ENCODE data around the gene UBE2J2. TPM values are rescaled to one million over a fixed set of nuclear protein-coding genes. Genes with fewer than 3 reads are reported as not detected.

UBE2J2 gene
- total RNA-seq, 1 donor from 2014 or later: 71.9 TPM

GRCh38 chr1:1256956-1257871 lies 16.4 kb downstream of the UBE2J2 start:
- Mint-ChIP-seq H3K27ac (ENCODE audit: unreplicated experiment) (no peak overlapping the region), H3K4me3 (ENCODE audit: unreplicated experiment) (no peak overlapping the region), H3K36me3 (ENCODE audit: low read depth, unreplicated experiment) (peaks cover 51% of the 10 kb centered on the region), H3K27me3 (ENCODE audit: unreplicated experiment) (peaks cover 14% of the 10 kb centered on the region), H3K4me1 (ENCODE audit: unreplicated experiment) (peaks cover 5% of the 10 kb centered on the region), H3K9me3 (ENCODE audit: unreplicated experiment) (no peaks in the 10 kb centered on the region)
- no peak for TF ChIP-seq CTCF (IDR thresholded peaks at IDR 0.05; ENCODE audit: unreplicated experiment)
- no peak for DNase-seq (ENCODE audit: low spot score)

GRCh38 chr1:1255611-1256010 lies 18.0 kb downstream of the UBE2J2 start:
- peaks cover 44% of the 10 kb centered on the region for H3K36me3 Mint-ChIP-seq (ENCODE audit: low read depth, unreplicated experiment)

DNA sequence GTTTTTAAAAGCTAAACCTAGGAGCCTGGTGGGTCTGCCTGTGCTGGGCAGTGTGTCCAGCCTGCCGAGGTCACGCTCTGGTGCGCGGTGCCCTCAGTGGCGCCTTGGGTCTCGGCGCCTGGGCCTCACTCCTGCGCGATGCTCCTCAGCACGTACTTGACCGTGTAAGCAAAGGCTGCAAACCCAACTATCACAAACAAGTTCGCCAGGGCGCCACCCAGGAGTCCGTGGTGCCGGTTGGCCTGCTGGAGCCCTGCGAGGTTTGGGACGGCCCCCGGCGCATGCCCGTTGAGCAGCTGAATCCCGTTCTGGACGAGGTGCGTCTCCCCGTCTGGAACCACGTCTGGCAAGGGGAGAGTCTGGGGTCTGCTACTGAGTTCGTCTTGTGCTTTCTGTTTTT lies 18.6 kb downstream of the UBE2J2 start:
- no peak for TF ChIP-seq CTCF (IDR thresholded peaks at IDR 0.05; ENCODE audit: unreplicated experiment)
- Mint-ChIP-seq H3K9me3 (ENCODE audit: unreplicated experiment) (no peaks in the 10 kb centered on the region), H3K4me3 (ENCODE audit: unreplicated experiment) (no peak overlapping the region), H3K4me1 (ENCODE audit: unreplicated experiment) (no peaks in the 10 kb centered on the region), H3K27ac (ENCODE audit: unreplicated experiment) (no peak overlapping the region), H3K36me3 (ENCODE audit: low read depth, unreplicated experiment) (peaks cover 41% of the 10 kb centered on the region), H3K27me3 (ENCODE audit: unreplicated experiment) (peaks cover 15% of the 10 kb centered on the region)
- no peak for DNase-seq (ENCODE audit: low spot score)

More at GRCh38 chr1:1255611-1256010, 18.0 kb downstream of the UBE2J2 start:
- no peak overlapping the region for H3K27ac Mint-ChIP-seq (ENCODE audit: unreplicated experiment)
- peaks cover 15% of the 10 kb centered on the region for H3K27me3 Mint-ChIP-seq (ENCODE audit: unreplicated experiment)
- no peak for TF ChIP-seq CTCF (IDR thresholded peaks at IDR 0.05; ENCODE audit: unreplicated experiment)
- H3K9me3 Mint-ChIP-seq (ENCODE audit: unreplicated experiment): no peaks in the 10 kb centered on the region
- DNase-seq (ENCODE audit: low spot score): no peak
- no peak overlapping the region for H3K4me3 Mint-ChIP-seq (ENCODE audit: unreplicated experiment)
- H3K4me1 Mint-ChIP-seq (ENCODE audit: unreplicated experiment): no peaks in the 10 kb centered on the region

DNA sequence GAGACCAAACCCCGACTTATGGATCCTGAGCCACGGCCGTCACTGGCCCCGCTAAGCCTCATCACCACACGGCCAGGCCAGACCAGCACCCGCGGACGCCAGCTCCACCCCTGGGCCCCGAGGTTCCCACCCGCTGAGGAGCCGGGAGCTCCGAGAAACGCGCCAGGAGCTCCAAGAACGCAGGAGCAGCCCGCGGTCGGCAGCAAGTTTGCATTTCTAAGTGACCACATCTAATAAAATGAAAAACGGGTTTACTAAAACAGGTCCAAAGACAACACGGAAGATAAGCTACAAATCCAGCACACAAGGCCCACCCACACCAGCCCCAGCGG lies 19.0 kb downstream of the UBE2J2 start:
- no peaks in the 10 kb centered on the region for H3K4me1 Mint-ChIP-seq (ENCODE audit: unreplicated experiment)
- H3K27ac Mint-ChIP-seq (ENCODE audit: unreplicated experiment): no peak overlapping the region
- H3K36me3 Mint-ChIP-seq (ENCODE audit: low read depth, unreplicated experiment): peaks cover 36% of the 10 kb centered on the region
- no peak for TF ChIP-seq CTCF (IDR thresholded peaks at IDR 0.05; ENCODE audit: unreplicated experiment)
- peaks cover 13% of the 10 kb centered on the region for H3K27me3 Mint-ChIP-seq (ENCODE audit: unreplicated experiment)
- no peak for DNase-seq (ENCODE audit: low spot score)
- no peaks in the 10 kb centered on the region for H3K9me3 Mint-ChIP-seq (ENCODE audit: unreplicated experiment)
- no peak overlapping the region for H3K4me3 Mint-ChIP-seq (ENCODE audit: unreplicated experiment)

DNA sequence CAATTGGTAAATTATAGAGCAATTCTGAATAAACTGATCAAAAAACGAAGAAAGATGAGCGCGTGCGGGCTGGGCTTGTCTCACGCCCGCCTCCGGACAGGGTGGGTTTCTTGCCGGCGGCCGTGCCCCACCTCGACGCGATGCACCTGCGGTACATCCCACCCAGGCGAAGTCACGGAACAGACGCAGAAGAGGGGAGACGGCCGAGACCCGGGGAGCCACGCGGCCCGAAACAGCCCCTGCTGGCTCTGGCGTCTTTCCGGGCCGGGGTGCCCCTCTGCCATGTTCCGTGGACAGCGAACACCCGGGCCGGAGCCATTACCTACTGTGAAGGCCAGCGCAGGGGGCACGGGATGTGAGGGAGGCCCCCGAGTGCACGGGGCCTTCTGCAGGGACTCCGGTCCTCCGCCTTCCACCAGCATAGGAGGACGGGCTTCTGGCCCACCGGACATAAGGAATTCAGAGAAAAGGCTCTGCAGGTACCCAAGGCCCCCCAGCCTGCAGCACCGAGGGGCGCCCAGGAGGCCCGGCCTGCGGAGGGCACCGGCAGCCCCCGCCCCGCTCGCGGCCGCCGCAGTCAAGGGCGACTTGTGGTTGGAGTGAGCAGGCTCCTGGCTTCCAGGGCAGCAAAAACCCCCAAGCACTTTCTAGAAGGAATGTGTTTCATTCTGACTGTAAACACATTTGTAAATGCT lies 19.5 kb downstream of the UBE2J2 start:
- no peak for DNase-seq (ENCODE audit: low spot score)
- Mint-ChIP-seq H3K27ac (ENCODE audit: unreplicated experiment) (no peak overlapping the region), H3K4me1 (ENCODE audit: unreplicated experiment) (no peaks in the 10 kb centered on the region), H3K36me3 (ENCODE audit: low read depth, unreplicated experiment) (peaks cover 32% of the 10 kb centered on the region), H3K9me3 (ENCODE audit: unreplicated experiment) (no peaks in the 10 kb centered on the region), H3K4me3 (ENCODE audit: unreplicated experiment) (peak overlapping the region; percentile 65), H3K27me3 (ENCODE audit: unreplicated experiment) (peaks cover 13% of the 10 kb centered on the region)
- no peak for TF ChIP-seq CTCF (IDR thresholded peaks at IDR 0.05; ENCODE audit: unreplicated experiment)

Data from endothelial cell (in vitro differentiated cells).